HL-60 (cell line): Measurements from ENCODE around the gene OTOF.

Source experiments
- CTCF ChIP-seq: IDR thresholded peaks from one replicate; pipeline ENCODE4 v1.5.1; 2011; ENCODE audit warnings: low read length, control low read depth, inconsistent platforms; ENCODE audit not compliant: insufficient read depth
- POLR2AphosphoS5 ChIP-seq: IDR thresholded peaks from 2 replicates; pipeline ENCODE4 v1.6.1; 2012; ENCODE audit warnings: low read depth

DNA sequence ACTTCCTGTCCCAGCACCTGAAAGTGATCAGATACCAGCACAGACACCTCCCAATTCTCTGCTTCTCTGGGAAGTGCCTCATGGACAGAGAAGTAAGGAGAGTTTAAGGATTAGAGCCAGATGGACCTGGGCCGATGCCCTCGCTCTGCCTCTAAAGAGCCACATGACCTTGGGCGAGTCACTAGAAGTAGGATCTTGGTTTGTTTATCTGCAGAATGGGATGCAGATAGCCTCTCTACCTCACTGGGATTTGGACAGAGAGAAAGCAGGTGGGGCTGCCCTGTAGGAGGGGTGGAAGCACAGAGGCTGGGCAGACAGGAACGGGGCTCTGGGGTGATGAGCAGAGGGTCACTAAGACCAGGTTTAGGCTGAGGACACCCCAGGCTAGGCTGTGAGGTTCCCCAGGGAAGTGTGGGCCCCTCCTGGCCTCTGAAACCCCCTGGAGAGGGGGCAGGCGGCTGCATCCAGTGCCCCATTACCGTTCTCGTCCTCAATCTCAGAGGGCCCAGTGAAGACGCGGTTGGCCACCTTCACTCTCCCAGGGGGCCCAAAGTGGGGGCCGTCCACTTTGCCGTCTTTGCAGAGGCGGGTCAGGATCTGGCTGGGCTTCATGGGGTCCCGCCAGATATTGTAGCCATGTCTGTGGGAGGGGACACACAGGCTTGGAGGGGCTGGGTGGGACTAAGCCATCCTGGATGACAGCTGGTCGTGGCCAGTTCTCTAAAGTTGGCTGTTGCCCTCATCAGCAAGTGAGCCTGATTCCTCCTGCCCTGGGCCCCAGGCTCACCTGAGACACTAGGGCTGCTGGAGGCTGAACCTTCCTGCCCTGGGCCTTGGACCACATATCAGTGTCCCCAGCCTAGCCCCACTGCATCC lies 13.3 kb downstream of the OTOF start:
- TF ChIP-seq POLR2AphosphoS5 (no peak), CTCF (no peak)
